HepG2 (cell line): ENCODE data around the gene GDAP2. TPM values are rescaled to one million over a fixed set of nuclear protein-coding genes. Genes with fewer than 3 reads are reported as not detected.

Experiments
- ATAC-seq: fragments of 200-7000 bp; cut with Tn5 transposase; 3 replicates; pipeline ENCODE4 v1.9.1; 2020; ENCODE audit warnings: mild to moderate bottlenecking, moderate library complexity
- BruUV-seq: library from RNA; stranded (reverse); fragments of 400-500 nt; replicated peaks from 2 replicates; lab custom pipeline; 2021; lab: Mats Ljungman, UMichigan
- CTCF ChIA-PET: fragments of 300-600 bp; formaldehyde crosslinking; extraction: SDS; loops from one replicate; lab custom pipeline; 2021; ENCODE audit warnings: low total read pairs, inconsistent platforms, low intra/inter-chr PET ratio; lab: Yijun Ruan, JAX
- POLR2A ChIA-PET: fragments of 350-600 bp; sonication (Branson Sonifier 250); formaldehyde crosslinking; loops from one replicate; lab custom pipeline; 2020; ENCODE audit warnings: antibody characterized with exemption, inconsistent platforms; lab: Yijun Ruan, JAX
- DNase-seq: peaks from one replicate; pipeline ENCODE4 v3.0.0-alpha.2; 2015; ENCODE audit warnings: low spot score
- FAIRE-seq: peaks from 3 replicates; lab custom pipeline; 2011; peaks lifted over from hg19 to GRCh38; lab: Jason Lieb, UNC
- H2AFZ ChIP-seq: one replicate; pipeline ENCODE4 v1.6.1; 2011; ENCODE audit warnings: low read length, inconsistent platforms
- H3K27ac ChIP-seq: fragments of 300-600 bp; 3 replicates; pipeline ENCODE4 v1.8.0; 2011; ENCODE audit warnings: mixed run types, mild to moderate bottlenecking, mixed read lengths, low read length, inconsistent platforms; ENCODE audit not compliant: insufficient read depth; ENCODE audit errors: extremely low read length
- H3K27me3 ChIP-seq, 2 experiments: fragments of 200-600 bp in 1 of 2; 2 replicates in 1 of 2; 3 replicates in 1 of 2; pipeline versions ENCODE4 v1.6.0 to v1.8.0; 2011; ENCODE audit warnings: low read length in 2 of 2, mild to moderate bottlenecking in 2 of 2, moderate library complexity in 2 of 2, inconsistent platforms in 1 of 2; ENCODE audit not compliant: insufficient read depth in 2 of 2, control insufficient read depth in 1 of 2
- H3K36me3 ChIP-seq, 2 experiments: fragments of 200-600 bp in 1 of 2; replicated peaks in 1 of 2; 2 replicates in 1 of 2; 3 replicates in 1 of 2; pipeline versions ENCODE4 v1.5.1 to v1.8.0; 2011; ENCODE audit warnings: low read length in 2 of 2, inconsistent platforms in 1 of 2; ENCODE audit not compliant: insufficient read depth in 2 of 2, control insufficient read depth in 1 of 2
- H3K4me1 ChIP-seq: 2 replicates; pipeline ENCODE4 v1.5.1; 2012; ENCODE audit warnings: low read length, inconsistent platforms; ENCODE audit not compliant: insufficient read depth
- H3K4me2 ChIP-seq: 2 replicates; pipeline ENCODE4 v1.6.0; 2011; ENCODE audit warnings: low read depth, low read length, inconsistent platforms
- H3K4me3 ChIP-seq, 3 experiments: fragments of 200-600 bp in 1 of 3; sonication (generic), shearing (Covaris generic) in 1 of 3; replicated peaks in 1 of 3; 2 replicates each; pipeline ENCODE4 v1.5.1; 2011 to 2016; ENCODE audit warnings: low read length in 3 of 3, inconsistent platforms in 2 of 3, low read depth in 2 of 3, mild to moderate bottlenecking in 2 of 3, control low read depth in 1 of 3, mixed read lengths in 1 of 3; ENCODE audit not compliant: insufficient read depth in 1 of 3
- H3K79me2 ChIP-seq: one replicate; pipeline ENCODE4 v1.6.1; 2011; ENCODE audit warnings: low read length, inconsistent platforms; ENCODE audit not compliant: insufficient read depth
- H3K9ac ChIP-seq: 2 replicates; pipeline ENCODE4 v1.6.0; 2011; ENCODE audit warnings: mild to moderate bottlenecking, low read depth, low read length, inconsistent platforms; ENCODE audit not compliant: insufficient read depth
- H3K9me3 ChIP-seq: 2 replicates; pipeline ENCODE4 v1.5.1; 2012; ENCODE audit warnings: mild to moderate bottlenecking, low read length
- H4K20me1 ChIP-seq: 2 replicates; pipeline ENCODE4 v1.6.0; 2011; ENCODE audit warnings: inconsistent platforms, mild to moderate bottlenecking, low read length, moderate library complexity; ENCODE audit not compliant: insufficient read depth
- AGO1 ChIP-seq: fragments of 200-400 bp; formaldehyde crosslinking; IDR thresholded peaks from 2 replicates; pipeline ENCODE4 v1.6.1; 2017; ENCODE audit warnings: mild to moderate bottlenecking, low read depth, low read length, moderate library complexity; ENCODE audit not compliant: poor library complexity, severe bottlenecking
- GABPB1 ChIP-seq: IDR thresholded peaks from 2 replicates; pipeline ENCODE4 v1.6.1; 2016; ENCODE audit warnings: mild to moderate bottlenecking, missing genetic modification reagents, moderate library complexity, missing compliant biosample characterization
- HOXA7 ChIP-seq: sonication (generic); formaldehyde crosslinking; IDR thresholded peaks from 2 replicates; pipeline ENCODE4 v1.8.1; 2022; ENCODE audit warnings: mild to moderate bottlenecking, missing genetic modification reagents, moderate library complexity
- MEF2D ChIP-seq: sonication (generic); formaldehyde crosslinking; IDR thresholded peaks from 2 replicates; pipeline ENCODE4 v1.5.1; 2020; ENCODE audit warnings: mild to moderate bottlenecking, missing genetic modification reagents
- MXI1 ChIP-seq: IDR thresholded peaks from 3 replicates; pipeline ENCODE4 v1.6.1; 2012; ENCODE audit warnings: low read depth, low read length, inconsistent platforms, borderline replicate concordance
- NFATC3 ChIP-seq: sonication (generic); formaldehyde crosslinking; IDR thresholded peaks from 2 replicates; pipeline ENCODE4 v1.5.1; 2020; ENCODE audit warnings: mild to moderate bottlenecking, missing genetic modification reagents
- NFRKB ChIP-seq: fragments of 450-650 bp; IDR thresholded peaks from 2 replicates; pipeline ENCODE4 v1.6.1; 2017
- RELA ChIP-seq: sonication (generic); formaldehyde crosslinking; IDR thresholded peaks from 2 replicates; pipeline ENCODE4 v1.4.0; 2020; ENCODE audit warnings: missing genetic modification reagents
- SOX6 ChIP-seq, 2 experiments: fragments of 450-650 bp in 1 of 2; sonication (generic) in 1 of 2; formaldehyde crosslinking in 1 of 2; IDR thresholded peaks; 2 replicates each; pipeline versions ENCODE4 v1.4.0 to v1.6.1; 2017 to 2020; ENCODE audit warnings: antibody characterized with exemption in 1 of 2, mild to moderate bottlenecking in 1 of 2, missing genetic modification reagents in 1 of 2
- TAF15 ChIP-seq: fragments of 200-400 bp; formaldehyde crosslinking; IDR thresholded peaks from one replicate; pipeline ENCODE4 v1.6.1; 2018; ENCODE audit warnings: mild to moderate bottlenecking, low read depth, low read length; ENCODE audit not compliant: poor library complexity, severe bottlenecking
- ZFP41 ChIP-seq: sonication (generic); formaldehyde crosslinking; IDR thresholded peaks from 2 replicates; pipeline ENCODE4 v1.4.0; 2020; ENCODE audit warnings: mild to moderate bottlenecking, missing genetic modification reagents, borderline replicate concordance
- ZNF180 ChIP-seq: sonication (generic); formaldehyde crosslinking; IDR thresholded peaks from 2 replicates; pipeline ENCODE4 v1.4.0; 2020; ENCODE audit warnings: low read depth, missing genetic modification reagents, borderline replicate concordance
- ZNF431 ChIP-seq: sonication (generic); formaldehyde crosslinking; IDR thresholded peaks from 2 replicates; pipeline ENCODE4 v1.9.0; 2022; ENCODE audit warnings: missing genetic modification reagents, low read depth, mild to moderate bottlenecking, borderline replicate concordance
- ZSCAN21 ChIP-seq: sonication (generic); formaldehyde crosslinking; IDR thresholded peaks from 2 replicates; pipeline ENCODE4 v1.8.0; 2022; ENCODE audit warnings: mild to moderate bottlenecking, missing genetic modification reagents, moderate library complexity, borderline replicate concordance
- WGBS: methylation state at CpG from one replicate; pipeline ENCODE4 v1.1.6; 2017; ENCODE audit warnings: low lambda C conversion rate; 5-methylcytosine and 5-hydroxymethylcytosine counted together
- in situ Hi-C: cut with HindIII; loops from 2 replicates; pipeline ENCODE4 v1.10.0; 2017; ENCODE audit warnings: low pct_unique_long_range_greater_than_20kb; ENCODE audit not compliant: extremely low pct_ligation_motif_present
- intact Hi-C: fragments of 100-400 bp; cut with micrococcal nuclease; formaldehyde crosslinking; loops from one replicate; pipeline ENCODE4 v1.10.0; 2022; ENCODE audit not compliant: unreplicated experiment
- polyA plus RNA-seq, 8 experiments: library from polyadenylated mRNA; depleted of rRNA in 3 of 8; stranded (reverse) in 7 of 8; unstranded in 1 of 8; fragments of >200 nt; fragmentation: Illumina TruSeq in 4 of 8; extraction: Trizol in 4 of 8; gene quantifications; 2 replicates each; pipeline versions ENCODE4 v1.2.1 to v1.2.3, GENCODE V29; 2011 to 2016; ENCODE audit warnings: low read depth in 4 of 8, missing spikeins in 1 of 8, mixed read lengths in 1 of 8; ENCODE audit not compliant: insufficient read depth in 1 of 8
- total RNA-seq, 5 experiments: library from RNA; depleted of rRNA; stranded (reverse); fragments of >200 nt; fragmentation: Illumina TruSeq; extraction: Trizol; gene quantifications; 2 replicates each; pipeline ENCODE4 v1.2.3, GENCODE V29; 2016; ENCODE audit warnings: low read depth in 1 of 5
- TF ChIP-seq, protein P1 (sequence below): sonication (generic); formaldehyde crosslinking; IDR thresholded peaks from 2 replicates; pipeline ENCODE4 v1.9.0; 2021; ENCODE audit warnings: missing genetic modification reagents, mild to moderate bottlenecking, borderline replicate concordance
- TF ChIP-seq, protein P2 (sequence below): IDR thresholded peaks from 2 replicates; pipeline ENCODE4 v1.6.1; 2016; ENCODE audit warnings: low read depth, borderline replicate concordance

GDAP2 gene
- total and polyA plus RNA-seq, 2 of the 13 experiments (the other 11 are each of a cell fraction or from before 2014, with no cell fraction given) = 11.4 to 23.2 TPM

DNA sequence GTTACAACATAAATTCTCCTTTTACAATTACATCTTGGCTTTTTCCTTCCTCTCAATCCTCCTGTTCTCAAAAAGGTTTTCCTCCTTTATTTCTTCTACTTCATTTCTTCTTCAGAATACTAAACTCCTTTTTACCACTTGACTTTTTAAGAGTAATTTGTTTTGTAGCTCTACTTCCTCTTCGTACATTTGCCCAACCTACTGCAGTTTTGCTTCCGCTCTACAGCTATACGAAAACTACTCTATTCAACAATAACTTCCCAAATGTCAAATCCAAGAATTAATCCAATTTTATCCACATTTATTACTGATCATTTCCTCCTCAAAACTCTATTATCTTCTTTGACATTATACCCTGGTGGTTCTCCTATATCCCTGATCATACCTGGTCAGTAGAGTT is 3.4 kb downstream of the GDAP2 start:
- no peak overlapping the region for H3K4me3 ChIP-seq
- WGBS = 95% methylated on average over 3 of the region's 3 CpGs
- ChIA-PET CTCF (no interaction called here), POLR2A (no interaction called here)
- TF ChIP-seq HOXA7 (no peak), ZSCAN21 (CRISPR knock-in tag) (no peak), NFRKB (no peak), ZNF180 (CRISPR knock-in tag) (no peak), MEF2D (CRISPR knock-in tag) (no peak), ZNF431 (CRISPR knock-in tag) (no peak), TAF15 (no peak), MXI1 (no peak), NFATC3 (CRISPR knock-in tag) (no peak), GABPB1 (CRISPR knock-in tag) (no peak), AGO1 (no peak), SOX6 (IDR thresholded peaks at IDR 0.05) (no peak), SOX6 (CRISPR knock-in tag; IDR thresholded peaks at IDR 0.05) (no peak), RELA (CRISPR knock-in tag) (no peak), ZFP41 (CRISPR knock-in tag) (no peak)
- TF ChIP-seq, protein P1, sequence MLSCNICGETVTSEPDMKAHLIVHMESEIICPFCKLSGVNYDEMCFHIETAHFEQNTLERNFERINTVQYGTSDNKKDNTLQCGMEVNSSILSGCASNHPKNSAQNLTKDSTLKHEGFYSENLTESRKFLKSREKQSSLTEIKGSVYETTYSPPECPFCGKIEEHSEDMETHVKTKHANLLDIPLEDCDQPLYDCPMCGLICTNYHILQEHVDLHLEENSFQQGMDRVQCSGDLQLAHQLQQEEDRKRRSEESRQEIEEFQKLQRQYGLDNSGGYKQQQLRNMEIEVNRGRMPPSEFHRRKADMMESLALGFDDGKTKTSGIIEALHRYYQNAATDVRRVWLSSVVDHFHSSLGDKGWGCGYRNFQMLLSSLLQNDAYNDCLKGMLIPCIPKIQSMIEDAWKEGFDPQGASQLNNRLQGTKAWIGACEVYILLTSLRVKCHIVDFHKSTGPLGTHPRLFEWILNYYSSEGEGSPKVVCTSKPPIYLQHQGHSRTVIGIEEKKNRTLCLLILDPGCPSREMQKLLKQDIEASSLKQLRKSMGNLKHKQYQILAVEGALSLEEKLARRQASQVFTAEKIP = no peak
- TF ChIP-seq, protein P2, sequence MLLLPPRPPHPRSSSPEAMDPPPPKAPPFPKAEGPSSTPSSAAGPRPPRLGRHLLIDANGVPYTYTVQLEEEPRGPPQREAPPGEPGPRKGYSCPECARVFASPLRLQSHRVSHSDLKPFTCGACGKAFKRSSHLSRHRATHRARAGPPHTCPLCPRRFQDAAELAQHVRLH = no peak
- in situ Hi-C loops = no loop called here
- no TSS peak for BruUV-seq
- H3K36me3 ChIP-seq = no peaks in the 10 kb centered on the region; a peak in 1 of 5 replicates
- H3K79me2 ChIP-seq = peaks cover 57% of the 10 kb centered on the region
- no peak for ATAC-seq
- no peaks in the 10 kb centered on the region; a peak in 1 of 5 replicates for H3K27me3 ChIP-seq
- no peak for FAIRE-seq
- peaks cover 3% of the 10 kb centered on the region; the same call in 1 of the 2 replicates for H4K20me1 ChIP-seq
- intact Hi-C loops = no loop called here
- H3K9ac ChIP-seq = no peak overlapping the region
- no peak overlapping the region for H3K4me2 ChIP-seq
- H2AFZ ChIP-seq = no peak overlapping the region
- H3K27ac ChIP-seq = no peak overlapping the region
- H3K9me3 ChIP-seq = no peaks in the 10 kb centered on the region
- H3K4me1 ChIP-seq = peaks cover 23% of the 10 kb centered on the region
- no peak for DNase-seq
